ENCODE results near the gene TIGD4.

- TF ChIP-seq CTCF (IDR thresholded peaks at IDR 0.05) (no peak), ZFX (IDR thresholded peaks at IDR 0.05; ENCODE audit: borderline replicate concordance) (no peak)
These were observed 45.4 kb downstream of the TIGD4 start for GRCh38 chr4:152734015-152734698.

All from 22Rv1 (cell line).